Osteocyte (in vitro differentiated cells): Measurements from ENCODE around the gene ARR3. TPM values are rescaled to one million over a fixed set of nuclear protein-coding genes. Genes with fewer than 3 reads are reported as not detected.

Experiments used
- DNase-seq: peaks from one replicate; pipeline ENCODE4 v3.0.0; 2021; ENCODE audit warnings: mixed read lengths; ENCODE audit not compliant: unreplicated experiment; ENCODE audit errors: extremely low spot score
- H3K27ac Mint-ChIP-seq: one replicate; pipeline ENCODE4 v1.8.0; 2021; ENCODE audit warnings: mild to moderate bottlenecking, mixed read lengths; ENCODE audit not compliant: unreplicated experiment
- H3K27me3 Mint-ChIP-seq: one replicate; pipeline ENCODE4 v1.8.0; 2021; ENCODE audit warnings: mixed read lengths; ENCODE audit not compliant: unreplicated experiment
- H3K36me3 Mint-ChIP-seq: one replicate; pipeline ENCODE4 v1.8.0; 2021; ENCODE audit warnings: mixed read lengths; ENCODE audit not compliant: unreplicated experiment
- H3K4me1 Mint-ChIP-seq: one replicate; pipeline ENCODE4 v1.8.0; 2021; ENCODE audit warnings: mixed read lengths; ENCODE audit not compliant: unreplicated experiment
- H3K4me3 Mint-ChIP-seq: one replicate; pipeline ENCODE4 v1.8.0; 2021; ENCODE audit warnings: mild to moderate bottlenecking, moderate library complexity, mixed read lengths; ENCODE audit not compliant: unreplicated experiment
- H3K9me3 Mint-ChIP-seq: one replicate; pipeline ENCODE4 v1.8.0; 2021; ENCODE audit warnings: mixed read lengths; ENCODE audit not compliant: unreplicated experiment
- CTCF ChIP-seq: fragments of 200-600 bp; sonication (generic); IDR thresholded peaks from 2 replicates; pipeline ENCODE4 v1.5.0; 2021; ENCODE audit warnings: antibody characterized with exemption, mild to moderate bottlenecking, moderate library complexity
- total RNA-seq: library from RNA; stranded (reverse); gene quantifications from 2 replicates; pipeline ENCODE4 v1.2.1, GENCODE V29; 2021

Gene ARR3
- total RNA-seq, 1 donor from 2014 or later: not detected

- H3K27ac Mint-ChIP-seq: no peak overlapping the region
- H3K27me3 Mint-ChIP-seq: no peaks in the 10 kb centered on the region
- peaks cover 1% of the 10 kb centered on the region for H3K36me3 Mint-ChIP-seq
- peaks cover 6% of the 10 kb centered on the region for H3K9me3 Mint-ChIP-seq
- no peak for DNase-seq
- no peaks in the 10 kb centered on the region for H3K4me1 Mint-ChIP-seq
- TF ChIP-seq CTCF: no peak
- no peak overlapping the region for H3K4me3 Mint-ChIP-seq
Observed at GRCh38 chrX:70279081-70279480, 10.9 kb downstream of the ARR3 start.

- no peak for DNase-seq
- H3K4me1 Mint-ChIP-seq: no peaks in the 10 kb centered on the region
- no peak for TF ChIP-seq CTCF
- H3K4me3 Mint-ChIP-seq: no peak overlapping the region
- H3K9me3 Mint-ChIP-seq: peaks cover 6% of the 10 kb centered on the region
- H3K27me3 Mint-ChIP-seq: no peaks in the 10 kb centered on the region
- peaks cover 13% of the 10 kb centered on the region for H3K36me3 Mint-ChIP-seq
- no peak overlapping the region for H3K27ac Mint-ChIP-seq
Observed at GRCh38 chrX:70280573-70280972, 12.4 kb downstream of the ARR3 start.

GRCh38 chrX:70281951-70282350 lies 13.8 kb downstream of the ARR3 start, which contains the start of gene RAB41:
RAB41 (plus strand) TSS chrX:70282172; CDS start chrX:70282218, 46 bp downstream.
- Mint-ChIP-seq H3K36me3 (peaks cover 13% of the 10 kb centered on the region), H3K4me3 (no peak within 1 kb of the TSS), H3K27ac (no peak within 1 kb of the TSS), H3K27me3 (no peaks in the 10 kb centered on the region), H3K4me1 (no peaks in the 10 kb centered on the region), H3K9me3 (peaks cover 6% of the 10 kb centered on the region)
- TF ChIP-seq CTCF: no peak
- DNase-seq: no peak

GRCh38 chrX:70289168-70289792 lies 21.1 kb downstream of the ARR3 start:
- no peak for DNase-seq
- TF ChIP-seq CTCF: no peak
- H3K27ac Mint-ChIP-seq: peak overlapping the region; percentile 71
- H3K27me3 Mint-ChIP-seq: no peaks in the 10 kb centered on the region
- peaks cover 13% of the 10 kb centered on the region for H3K36me3 Mint-ChIP-seq
- no peaks in the 10 kb centered on the region for H3K9me3 Mint-ChIP-seq
- peak overlapping the region; percentile 91 for H3K4me3 Mint-ChIP-seq
- H3K4me1 Mint-ChIP-seq: peaks cover 30% of the 10 kb centered on the region

GRCh38 chrX:70289793-70290770 lies 21.9 kb downstream of the ARR3 start, which contains the start of the genes KIF4A and PDZD11:
KIF4A (plus strand) TSS chrX:70290104; CDS start chrX:70290459, 355 bp downstream.
PDZD11 (minus strand) TSS chrX:70289927; CDS start chrX:70289341, 586 bp downstream.
- Mint-ChIP-seq H3K27ac (peak within 1 kb of the TSS; percentile 71), H3K9me3 (no peaks in the 10 kb centered on the region), H3K27me3 (no peaks in the 10 kb centered on the region), H3K4me1 (peaks cover 30% of the 10 kb centered on the region), H3K36me3 (peaks cover 8% of the 10 kb centered on the region), H3K4me3 (peak within 1 kb of the TSS; percentile 91)
- DNase-seq: peak; percentile 93
- TF ChIP-seq CTCF: no peak
